RPMI7951 (cell line): Measurements from ENCODE around the gene TXNRD2. TPM values are rescaled to one million over a fixed set of nuclear protein-coding genes. Genes with fewer than 3 reads are reported as not detected.

Experiments used
- DNase-seq: peaks from one replicate; pipeline ENCODE4 v3.0.0-alpha.2; 2012; ENCODE audit warnings: low read depth
- total RNA-seq: library from RNA; depleted of rRNA; stranded (reverse); fragments of >200 nt; shearing (Covaris generic); gene quantifications from 2 replicates; pipeline ENCODE4 v1.2.3, GENCODE V29; 2014

The TXNRD2 gene
- total RNA-seq, 1 experiment from 2014 or later = 24.9 TPM

- DNase-seq = no peak
Measured at GRCh38 chr22:19864538-19865106, 77.0 kb downstream of the TXNRD2 start.

DNA sequence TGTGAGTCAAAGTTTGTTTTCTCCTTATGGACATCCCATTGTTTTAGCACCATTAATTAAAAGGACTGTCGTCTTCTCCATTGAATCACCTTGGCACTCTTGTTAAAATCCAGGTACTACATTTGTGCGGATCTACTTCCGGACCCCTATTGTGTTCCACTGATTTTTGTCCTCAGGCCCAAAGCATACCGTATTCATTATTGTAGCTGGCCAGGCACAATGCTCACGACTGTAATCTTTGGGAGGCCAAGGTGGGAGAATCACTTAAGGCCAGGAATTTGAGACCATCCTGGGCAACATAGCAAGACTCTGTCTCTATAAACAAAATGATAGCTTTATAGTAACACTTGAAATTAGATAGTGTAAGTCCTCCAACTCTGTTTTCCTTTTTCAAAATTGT is 78.0 kb downstream of the TXNRD2 start:
- DNase-seq = no peak

DNA sequence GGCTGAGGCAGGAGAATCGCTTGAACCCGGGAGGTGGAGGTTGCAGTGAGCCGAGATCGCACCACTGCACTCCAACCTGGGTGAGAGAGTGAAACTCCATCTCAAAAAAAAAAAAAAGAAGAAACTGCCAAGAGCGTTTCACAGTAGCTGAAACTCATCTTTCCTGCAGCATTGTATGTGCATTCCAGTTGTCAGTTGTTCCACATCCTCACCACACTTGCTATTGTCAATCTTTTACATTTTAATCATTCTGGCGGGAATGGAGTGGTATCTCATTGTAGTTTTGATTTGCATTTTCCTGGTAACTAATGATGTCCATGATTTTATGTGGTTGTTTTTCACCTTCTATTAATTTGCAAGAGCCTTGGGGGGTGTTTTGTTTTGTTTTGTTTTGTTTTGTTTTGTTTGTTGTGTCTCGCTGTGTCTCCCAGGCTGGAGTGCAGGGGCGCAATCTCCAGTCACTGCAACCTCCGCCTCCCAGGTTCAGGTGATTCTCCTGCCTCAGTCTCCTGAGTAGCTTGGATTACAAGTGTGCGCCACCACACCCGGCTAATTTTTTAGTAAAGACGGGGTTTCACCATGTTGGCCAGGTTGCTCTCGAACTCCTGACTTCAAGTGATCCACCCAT is 78.9 kb downstream of the TXNRD2 start:
- DNase-seq = no peak

DNA sequence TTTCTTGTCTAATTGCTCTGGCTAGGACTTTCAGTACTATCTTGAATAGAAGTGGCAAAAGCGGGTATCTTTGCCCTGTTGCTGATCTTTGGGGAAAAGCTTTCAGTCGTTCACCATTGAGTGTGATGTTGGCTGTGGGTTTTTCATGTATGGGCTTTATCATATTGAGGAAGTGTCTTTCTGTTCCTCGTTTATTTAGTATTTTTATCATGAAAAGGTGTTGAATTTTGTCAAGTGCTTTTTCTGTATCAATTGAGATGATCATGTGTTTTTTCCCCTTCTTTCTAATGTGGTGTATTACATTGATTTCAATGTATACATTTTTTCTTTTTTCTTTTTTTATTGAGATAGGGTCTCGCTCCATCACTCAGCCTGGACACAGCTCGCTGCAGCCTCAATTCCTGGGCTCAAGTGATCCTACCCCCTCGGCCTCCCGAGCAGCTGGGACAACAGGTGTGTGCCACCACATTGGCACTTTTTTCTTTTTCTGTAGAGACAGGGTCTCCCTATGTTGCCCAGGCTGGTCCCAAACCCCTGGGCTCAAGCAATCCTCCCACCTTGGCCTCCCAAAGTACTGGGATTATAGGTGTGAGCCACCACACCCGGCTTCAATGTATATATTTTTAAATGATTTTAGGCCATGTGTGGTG is 81.6 kb downstream of the TXNRD2 start:
- DNase-seq = no peak

DNA sequence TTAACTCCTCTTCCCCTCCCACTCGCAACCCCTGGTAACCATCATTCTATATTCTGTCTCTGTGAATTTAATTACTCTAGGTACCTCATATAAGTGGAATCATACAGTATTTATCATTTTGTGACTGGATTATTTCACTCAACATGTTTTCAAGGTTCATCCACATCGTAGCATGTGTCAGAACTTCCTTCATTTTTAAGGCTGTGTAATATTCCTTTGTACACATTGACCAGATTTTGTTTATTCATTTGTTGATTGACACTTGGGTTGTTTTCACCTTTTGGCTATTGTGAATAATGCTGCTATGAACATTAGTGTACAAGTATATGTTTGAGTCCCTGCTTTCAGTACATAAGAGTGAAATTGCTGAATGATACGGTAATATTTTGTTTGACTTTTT is 84.2 kb downstream of the TXNRD2 start:
- no peak for DNase-seq

DNA sequence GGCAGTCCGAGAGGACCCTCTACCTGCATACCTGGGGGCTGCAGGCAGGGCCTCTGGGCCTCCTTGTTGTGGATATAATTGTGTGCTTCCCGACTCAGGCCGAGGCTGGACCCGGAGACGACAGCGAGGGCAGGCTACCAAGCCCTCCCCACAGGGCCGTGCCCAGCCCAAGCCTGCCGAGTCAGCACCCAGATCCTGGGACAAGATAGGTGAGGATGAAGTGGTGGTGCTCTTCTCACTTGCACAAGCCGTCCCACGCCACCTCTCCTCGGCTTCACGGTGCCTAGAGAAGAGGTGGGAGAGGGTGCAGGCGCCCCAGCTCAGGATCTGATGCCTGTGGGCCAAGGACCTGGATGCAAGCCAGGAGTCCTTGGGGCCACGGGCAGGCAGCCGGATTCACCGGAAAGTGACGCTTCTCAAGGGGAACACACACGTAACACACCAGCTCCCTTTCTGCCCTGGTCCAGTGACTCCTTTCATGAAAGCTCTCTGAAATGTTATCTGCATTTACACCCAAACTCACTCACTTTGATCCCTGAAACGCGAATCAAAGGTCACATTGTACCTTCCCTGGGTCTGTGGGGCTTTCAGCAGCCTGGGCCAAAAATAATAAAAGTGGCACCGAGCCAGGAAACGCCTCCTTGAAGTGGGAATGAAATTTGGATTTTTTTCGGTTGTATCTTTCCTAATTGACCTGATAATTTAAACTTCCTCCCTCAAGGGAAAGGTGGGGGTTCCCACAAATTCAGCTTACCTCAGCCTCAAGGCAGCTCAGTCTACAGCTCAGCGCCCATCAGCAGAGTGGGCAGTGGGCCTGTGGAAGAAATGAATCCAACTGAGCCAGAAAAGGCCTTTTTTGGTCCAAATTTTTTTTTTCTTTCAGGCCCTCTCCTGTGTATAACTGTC is 85.9 kb downstream of the TXNRD2 start:
- DNase-seq = peak; percentile 73

DNA sequence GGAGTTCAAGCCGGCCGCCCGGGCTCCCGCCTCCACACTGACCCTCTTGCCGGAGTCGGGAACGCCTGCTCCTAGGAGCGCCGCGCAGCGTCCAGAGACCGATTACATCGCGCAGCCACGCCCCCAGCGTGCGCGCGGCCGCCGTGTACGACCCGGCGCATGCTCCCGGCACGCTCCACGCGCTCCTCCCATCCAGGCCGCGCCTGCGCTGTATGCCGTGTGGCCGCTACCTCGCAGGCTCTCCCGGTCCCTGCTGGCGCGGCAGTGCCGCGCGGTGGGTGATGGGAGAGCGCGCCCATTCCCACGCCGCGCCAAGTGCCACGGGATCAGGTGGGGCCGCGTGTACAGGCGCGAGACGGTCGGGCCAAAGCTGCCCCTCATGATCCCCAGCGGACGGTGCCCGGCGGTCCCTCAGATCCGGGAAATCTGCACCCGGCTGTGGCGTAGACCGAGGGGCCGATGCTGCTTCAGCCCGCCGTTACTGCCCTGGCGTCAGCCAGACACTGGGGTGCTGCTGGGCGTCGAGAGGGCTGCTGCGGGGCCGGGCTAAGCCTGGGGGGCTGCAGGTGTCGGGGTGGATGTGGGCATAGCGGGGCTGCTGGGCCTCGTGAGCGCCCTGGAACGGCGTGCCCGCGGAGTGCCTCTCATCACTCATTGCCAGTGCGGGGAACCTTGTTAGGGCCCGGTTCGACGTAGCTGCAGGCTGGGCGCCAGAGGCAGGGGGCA is 86.7 kb downstream of the TXNRD2 start, which contains the start of the genes GNB1L and RTL10:
Gene GNB1L (minus strand): TSS at position 97 of the 726 bp plus-strand sequence. CDS start 33,519 bp downstream, outside the sequence.
Gene RTL10 (minus strand): TSS at position 97 of the 726 bp plus-strand sequence. CDS start 2,613 bp downstream, outside the sequence.
- DNase-seq = peak; percentile 92

- DNase-seq = peak; percentile 10
Measured at GRCh38 chr22:19853879-19854777, 87.5 kb downstream of the TXNRD2 start.

DNA sequence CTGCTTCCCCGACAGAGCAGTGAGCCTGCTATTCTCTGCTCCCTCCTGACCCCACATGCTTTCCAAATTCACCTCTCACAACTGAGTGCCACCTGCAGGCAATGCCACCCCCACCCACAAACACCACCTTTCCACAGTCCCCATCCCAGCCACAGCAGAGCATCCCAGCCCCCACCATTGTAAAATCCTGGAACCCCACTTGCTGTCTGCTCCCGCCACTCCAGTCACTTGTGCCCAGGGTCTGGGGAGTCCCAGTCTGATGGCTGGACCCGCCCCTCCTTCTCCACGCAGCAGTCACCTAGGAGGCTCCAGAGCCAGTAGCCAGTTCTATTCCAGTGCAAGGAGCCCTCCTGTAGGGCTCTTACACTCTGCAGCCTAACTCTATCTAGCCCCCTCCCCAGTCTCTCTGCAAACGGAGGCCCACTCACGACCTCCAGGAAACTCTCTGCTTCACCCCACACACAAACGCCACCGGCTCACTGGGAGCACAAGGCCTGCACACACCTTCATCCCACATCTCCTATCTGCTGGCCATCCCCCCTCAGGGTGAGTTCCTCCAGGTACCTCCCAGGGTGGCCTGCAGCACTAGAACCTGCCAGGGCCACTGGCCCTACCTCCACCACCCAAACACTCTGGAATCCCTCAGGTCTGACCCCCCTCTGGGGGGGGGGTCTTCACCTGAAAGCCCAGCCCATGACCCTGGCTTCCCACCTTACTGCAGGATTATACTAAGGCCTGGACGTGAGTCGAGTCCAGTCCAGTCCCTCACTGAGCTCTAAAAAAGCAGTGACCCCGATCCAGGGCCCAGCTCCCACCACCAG is 88.3 kb downstream of the TXNRD2 start:
- no peak for DNase-seq

DNA sequence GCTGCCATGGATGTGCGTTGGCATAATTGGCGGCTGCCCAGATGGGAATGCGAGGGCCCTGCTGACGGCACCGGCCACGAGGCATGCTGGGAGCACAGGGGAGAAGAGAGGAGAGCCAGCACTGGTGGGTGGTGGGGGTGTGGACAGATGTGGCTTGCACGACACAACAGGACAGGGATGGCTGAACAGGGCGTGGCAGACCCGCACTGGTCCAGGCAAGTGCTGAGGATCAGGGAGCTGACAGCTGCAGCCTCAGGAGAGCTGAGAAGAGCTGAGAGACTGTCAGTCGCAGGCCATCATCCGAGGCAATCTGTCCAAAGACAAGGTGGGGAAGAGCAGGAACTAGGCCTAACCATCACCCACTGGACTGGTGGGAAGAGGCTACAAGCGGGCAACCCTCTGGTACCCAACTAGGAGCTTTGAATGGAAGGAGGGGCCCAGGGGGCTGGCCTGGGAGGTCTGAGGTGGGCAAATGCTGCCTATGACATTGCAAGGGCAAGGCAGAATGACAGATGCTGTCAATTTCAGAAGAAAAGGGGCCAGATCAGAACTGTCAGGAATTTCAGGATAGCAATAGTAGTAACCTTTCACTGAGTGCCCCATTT is 89.3 kb downstream of the TXNRD2 start:
- no peak for DNase-seq

GRCh38 chr22:19851291-19852176 is 90.1 kb downstream of the TXNRD2 start:
- no peak for DNase-seq

DNA sequence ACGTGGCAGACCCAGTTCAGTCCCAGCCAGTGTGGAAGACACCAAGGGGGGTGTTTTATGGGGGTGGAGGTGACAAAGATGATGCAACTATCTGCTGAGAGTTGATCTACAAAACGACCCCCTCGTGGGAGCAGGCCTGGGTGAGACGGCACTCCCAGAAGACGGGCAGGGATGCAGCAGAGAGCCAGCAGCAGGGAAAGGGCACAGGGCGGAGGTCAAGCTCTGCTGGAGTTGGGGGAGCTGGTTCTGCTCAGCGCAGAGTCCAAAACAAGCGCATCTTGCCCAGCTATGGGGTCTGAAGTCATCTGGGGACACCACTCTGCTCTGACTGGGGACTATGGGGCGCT is 90.9 kb downstream of the TXNRD2 start:
- DNase-seq = no peak

DNA sequence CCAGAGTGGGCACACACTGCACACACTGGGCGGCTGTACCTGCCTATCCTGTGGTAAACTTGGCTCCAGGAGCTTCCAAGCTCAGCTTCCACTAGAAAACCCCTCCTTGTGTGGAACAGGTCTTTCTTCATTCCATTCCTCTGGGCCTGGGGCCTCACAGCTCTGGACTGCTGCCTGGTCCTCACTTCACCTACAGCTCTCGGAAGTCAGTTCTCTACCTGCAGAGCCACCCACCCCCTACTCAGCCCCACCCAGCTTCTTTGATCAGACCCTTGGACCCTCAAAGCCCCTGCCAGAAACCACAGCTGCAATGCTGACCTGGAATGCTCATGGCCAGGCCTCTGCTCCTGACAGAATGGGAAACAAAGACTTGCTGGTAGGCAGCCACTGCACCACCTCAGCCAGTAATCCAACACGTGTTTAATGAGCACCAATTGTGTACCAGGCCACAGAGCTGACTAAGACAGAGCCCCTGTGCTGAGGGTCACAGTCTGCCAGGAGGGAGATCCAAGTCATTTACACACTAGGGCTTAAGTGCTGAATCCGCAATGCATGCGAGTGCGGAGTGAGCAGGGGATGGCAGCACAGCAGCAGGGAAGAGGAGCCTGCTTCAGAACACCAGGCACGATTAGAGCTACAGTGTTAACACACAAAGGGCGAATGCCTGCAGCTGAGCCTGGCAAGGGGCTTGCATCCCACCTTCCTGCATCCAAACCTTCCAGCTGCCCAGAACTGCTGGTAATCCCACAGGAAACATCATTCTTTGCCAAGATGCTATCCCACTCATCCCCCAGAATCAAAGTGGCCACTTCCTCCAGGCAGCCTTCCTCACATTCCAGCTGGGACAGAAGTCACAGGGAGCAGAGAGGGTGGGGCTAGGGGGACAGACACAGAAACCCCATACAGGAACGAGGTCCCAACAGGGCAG is 91.5 kb downstream of the TXNRD2 start:
- DNase-seq = no peak

- DNase-seq = peak; percentile 38
Measured at GRCh38 chr22:19848298-19849224, 93.1 kb downstream of the TXNRD2 start.

DNA sequence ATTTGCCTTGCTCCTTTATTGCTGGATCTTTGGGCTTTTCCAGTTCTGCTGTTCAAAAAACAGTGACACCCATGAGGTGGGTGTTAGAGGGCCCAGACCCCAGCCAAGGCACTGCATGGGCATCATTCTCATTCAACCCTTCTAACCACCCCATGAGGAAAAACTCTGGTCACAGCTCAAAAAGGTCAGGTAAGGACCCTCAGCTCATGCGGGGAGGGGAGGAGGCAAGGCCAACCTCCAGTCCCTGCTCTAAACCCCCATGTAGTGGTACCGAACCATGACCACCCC is 94.3 kb downstream of the TXNRD2 start:
- no peak for DNase-seq
